Stimulated activated naive CD4-positive, alpha-beta T cell treated with Interleukin-2 at 50 U/mL for 16 hours (primary cell): ENCODE data around the gene MORF4L1.
A peak's percentile ranks its signal among the peaks of the same experiment; 100 is the strongest.
"Not testable (repeated sequence)": the region's sequence is repeated elsewhere in the genome, so short reads cannot be mapped to it uniquely, and the experiment has no call there.

Source experiments
- DNase-seq: peaks from one replicate; lab custom pipeline; 2025; lab: John Stamatoyannopoulos, UW

The MORF4L1 gene

DNA sequence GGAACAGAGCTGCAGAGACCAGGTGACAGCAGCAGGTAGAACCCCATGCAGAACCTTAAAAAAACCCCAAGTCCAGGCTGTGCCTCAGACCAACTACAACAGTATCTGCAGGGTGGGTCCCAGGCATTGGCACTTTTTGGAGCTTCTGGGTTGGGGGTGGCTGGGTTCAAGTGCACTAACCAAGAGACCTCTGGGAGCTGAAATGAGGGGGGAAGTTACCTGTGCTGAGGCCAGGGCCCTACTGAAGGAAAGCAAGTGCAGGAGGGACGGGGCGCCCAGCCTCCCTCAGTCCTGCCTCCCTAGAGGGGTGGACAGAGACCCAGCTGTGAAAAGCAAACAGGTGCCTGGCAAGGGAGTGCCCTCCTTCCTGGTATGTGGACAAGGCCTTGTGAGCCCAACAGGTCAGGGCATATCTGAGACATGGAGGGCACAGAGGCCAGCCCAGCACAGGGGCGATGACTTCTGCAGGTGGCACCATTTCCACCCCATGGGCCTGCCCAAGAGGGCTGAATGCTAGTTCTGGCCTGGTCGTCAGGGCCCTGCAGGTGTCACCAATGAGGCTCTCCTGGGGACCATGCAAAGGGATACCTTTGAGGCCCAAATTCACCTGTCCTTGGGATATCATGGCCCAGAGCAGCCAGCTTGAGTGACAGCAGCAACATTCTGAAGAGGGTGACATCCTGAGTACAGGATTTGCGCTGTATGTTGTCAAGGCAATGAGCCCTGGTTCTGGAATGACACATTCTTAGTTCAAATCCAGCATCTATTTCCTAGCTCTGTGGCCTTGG lies 53.5 kb downstream of the MORF4L1 start:
- DNase-seq = no peak

DNA sequence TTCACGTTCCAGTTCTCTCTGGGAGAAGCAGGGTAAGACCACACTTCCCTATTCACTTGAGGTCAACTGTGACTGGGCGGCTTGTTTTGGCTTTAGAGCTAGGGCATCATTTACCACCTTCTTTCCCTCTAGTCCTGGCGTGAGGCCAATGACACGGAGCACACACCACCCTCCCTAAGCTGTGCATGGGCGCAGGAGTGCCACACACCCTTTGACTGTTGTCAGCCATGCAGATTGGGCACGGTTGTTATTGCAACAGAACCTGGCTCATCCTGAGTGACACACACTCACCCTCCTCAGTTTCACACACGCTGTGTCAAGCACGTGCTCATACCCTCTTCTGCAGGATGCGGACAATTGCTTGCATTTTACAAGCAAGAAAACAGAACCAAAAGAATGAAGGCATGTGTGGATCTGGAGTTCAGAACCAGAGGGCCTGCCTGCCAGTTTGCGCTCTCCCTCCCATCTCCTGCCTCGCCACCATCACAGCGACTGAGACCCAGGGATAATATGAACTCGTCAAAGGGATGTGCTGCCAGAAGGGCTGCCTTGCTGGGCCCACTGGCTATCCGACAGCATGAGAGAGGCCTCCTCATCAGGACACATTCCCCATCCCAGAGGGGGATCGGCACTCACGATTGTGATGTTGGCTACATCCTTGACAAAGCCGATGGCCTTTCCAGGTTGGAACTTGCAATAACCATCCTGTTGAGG lies 54.5 kb downstream of the MORF4L1 start:
- no peak for DNase-seq

DNA sequence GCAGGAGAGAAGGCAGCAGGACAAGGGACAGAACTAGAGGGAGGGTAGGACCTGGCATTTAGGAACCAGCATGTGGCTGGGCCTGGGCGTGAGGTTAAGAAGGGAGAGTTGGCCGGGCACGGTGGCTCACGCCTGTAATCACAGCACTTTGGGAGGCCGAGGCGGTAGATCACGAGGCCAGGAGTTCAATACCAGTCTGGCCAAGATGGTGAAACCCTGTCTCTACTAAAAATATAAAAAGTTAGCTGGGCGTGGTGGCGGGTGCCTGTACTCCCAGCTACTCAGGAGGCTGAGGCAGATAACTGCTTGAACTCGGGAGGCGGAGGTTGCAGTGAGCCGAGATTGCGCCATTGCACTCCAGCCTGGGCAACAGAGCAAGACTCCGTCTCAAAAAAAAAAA lies 55.5 kb downstream of the MORF4L1 start:
- DNase-seq = not testable (repeated sequence)

DNA sequence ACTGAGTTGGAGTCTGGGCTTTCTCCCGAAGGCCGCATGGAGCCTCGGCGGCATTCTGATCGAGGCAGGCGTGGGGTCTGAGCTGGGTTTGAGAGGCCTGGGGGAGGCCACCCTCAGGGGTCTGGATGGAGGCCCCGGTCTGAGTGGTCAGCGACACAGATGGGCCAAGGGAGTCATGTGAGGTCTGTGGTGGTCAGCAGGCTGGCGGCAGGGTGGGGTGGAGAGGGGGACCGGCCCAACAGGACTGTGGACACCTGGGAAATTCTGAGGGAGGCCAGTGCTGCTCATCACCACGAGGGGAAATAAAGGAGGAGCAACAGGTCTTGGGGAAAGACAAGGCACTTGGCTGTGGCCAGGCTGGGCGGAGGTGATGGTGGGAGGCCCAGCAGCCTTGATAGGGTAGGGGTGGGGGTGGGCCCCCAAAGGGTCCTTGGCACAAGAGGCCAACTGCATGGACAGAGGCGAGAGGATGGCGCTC lies 56.0 kb downstream of the MORF4L1 start:
- no peak for DNase-seq

DNA sequence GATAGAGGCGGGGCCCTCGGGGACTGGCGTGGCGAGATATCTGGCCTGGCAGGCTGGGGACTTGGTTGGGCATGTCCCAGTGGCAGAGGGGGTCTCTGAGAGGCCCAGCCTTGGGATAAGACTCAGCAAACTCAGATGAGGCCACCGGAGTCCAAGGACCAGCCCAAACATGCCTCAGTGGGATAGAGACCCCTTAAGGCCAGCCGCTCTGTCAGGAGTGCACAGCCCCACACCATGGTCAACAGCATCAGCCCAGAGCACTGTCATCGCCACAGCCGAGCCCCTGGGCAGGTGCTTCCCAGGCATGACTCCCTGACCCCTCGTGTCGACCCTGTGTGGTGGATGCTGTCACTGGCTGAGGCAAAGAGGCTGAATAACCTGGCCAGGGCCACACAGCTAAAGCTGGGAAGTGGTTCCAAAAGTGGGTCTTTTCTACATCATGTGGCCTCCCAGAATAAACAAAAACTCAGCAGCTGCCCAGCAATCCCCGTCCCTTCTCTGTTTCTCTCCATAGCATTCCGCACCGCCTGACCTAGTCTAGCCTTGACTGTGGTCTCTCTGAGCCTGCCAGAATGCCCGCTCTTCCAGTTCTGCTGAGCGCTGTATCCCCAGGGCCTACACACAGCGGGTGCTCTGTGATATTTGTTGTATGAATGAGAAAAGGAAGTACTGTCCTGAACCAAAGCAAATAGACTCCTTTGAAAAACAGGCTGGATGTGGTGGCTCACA lies 57.0 kb downstream of the MORF4L1 start:
- DNase-seq = no peak

DNA sequence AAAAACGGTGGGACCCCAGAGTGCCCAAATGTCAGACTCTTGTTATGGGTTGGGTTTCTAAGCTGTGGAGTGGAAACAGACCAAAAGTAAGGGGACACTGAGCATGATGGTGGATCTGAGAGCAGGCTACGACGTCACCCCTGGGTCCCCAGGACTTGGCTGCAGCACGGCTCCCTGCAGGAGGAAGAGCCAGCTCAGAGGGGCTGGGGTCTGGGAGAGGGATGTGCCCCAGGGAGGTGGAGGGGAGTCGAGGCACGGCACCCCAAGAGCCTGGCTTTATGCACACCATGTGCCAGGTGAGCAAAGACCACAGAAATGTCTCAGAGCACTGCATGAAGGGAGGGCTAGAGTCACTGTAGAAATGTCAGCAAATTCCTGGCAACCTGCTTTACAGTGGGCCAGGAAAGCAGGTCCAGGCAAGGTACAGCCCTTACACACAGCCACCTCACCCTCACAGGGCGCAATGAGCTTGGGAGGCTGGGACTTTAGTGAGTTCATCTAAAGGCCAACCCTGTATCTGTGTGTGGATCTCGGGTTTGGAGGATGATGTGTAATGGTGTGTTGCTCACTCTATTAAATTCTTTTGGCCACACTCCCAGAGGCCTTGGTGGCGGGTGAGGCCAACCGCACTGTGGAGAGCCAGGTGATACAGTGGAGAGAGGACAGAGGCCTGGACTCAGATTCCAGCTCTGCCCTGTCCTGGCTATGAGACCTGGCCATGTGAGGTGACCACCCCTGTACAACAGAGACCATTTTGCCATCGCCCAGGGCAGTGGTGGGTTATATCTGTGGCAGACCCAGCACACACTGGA lies 58.1 kb downstream of the MORF4L1 start:
- no peak for DNase-seq

DNA sequence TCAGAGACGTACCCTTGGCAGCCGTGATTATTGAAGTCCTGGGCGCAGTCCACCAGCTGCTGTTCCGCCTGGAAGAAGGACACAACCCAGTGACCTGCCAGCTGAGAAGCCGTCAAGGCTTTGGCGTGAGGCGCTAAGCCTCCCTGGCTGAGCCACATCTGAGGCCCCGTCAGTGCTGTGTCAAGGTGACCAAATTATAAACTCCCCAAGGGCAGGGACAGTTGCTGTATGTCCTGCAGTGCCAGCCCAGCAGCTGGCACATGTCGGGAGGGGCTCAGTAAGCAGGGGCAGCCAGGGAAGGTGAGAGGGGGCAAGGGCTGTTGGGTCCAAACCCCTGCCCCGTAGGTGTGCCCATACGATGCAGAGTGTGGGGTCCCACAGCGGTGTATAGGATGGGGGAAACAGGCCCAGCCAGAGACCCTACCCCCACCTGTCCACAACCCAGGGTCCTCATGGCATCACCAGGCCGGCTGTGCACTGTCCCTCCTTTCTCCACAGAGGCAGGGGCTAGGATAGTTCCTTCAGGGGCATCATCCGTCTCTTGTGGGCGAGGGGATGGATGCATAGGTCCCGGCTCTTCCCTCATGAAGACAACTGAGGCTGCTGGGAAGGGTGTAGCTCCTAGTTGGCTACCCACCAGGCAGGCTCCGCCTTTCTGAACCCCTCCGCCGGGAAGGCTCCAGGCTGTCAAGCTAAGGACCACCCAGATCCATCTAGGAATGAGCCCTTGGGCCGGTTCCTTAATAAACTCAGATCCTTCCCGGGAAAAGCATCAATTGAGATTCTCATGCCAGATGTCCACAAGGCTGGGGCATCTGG lies 59.0 kb downstream of the MORF4L1 start:
- no peak for DNase-seq

DNA sequence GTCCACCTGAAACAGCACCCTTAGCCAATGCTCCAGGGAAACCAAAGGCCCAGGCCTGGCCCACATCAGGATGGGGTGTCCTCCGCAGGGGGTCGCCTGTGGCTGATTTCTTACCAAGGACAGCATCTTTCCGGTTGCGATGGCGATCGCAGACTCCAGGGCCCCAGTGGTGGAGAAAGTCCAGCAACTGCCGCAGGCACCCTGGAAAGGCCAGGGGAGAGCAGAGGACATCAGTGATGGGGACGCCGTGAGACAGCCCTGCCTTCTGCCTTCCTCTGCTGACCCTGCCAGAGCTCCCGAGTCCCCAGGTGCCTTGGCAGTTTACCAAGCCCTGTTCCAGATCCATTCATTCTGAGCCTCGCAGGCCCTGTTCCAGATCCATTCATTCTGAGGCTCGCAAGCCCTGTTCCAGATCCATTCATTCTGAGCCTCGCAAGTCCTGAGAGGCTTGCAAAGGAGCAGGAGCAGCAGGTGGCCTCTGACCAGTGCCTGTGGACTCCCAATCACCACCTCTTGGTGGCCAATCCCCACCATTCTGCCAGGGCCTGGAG lies 59.6 kb downstream of the MORF4L1 start:
- no peak for DNase-seq

DNA sequence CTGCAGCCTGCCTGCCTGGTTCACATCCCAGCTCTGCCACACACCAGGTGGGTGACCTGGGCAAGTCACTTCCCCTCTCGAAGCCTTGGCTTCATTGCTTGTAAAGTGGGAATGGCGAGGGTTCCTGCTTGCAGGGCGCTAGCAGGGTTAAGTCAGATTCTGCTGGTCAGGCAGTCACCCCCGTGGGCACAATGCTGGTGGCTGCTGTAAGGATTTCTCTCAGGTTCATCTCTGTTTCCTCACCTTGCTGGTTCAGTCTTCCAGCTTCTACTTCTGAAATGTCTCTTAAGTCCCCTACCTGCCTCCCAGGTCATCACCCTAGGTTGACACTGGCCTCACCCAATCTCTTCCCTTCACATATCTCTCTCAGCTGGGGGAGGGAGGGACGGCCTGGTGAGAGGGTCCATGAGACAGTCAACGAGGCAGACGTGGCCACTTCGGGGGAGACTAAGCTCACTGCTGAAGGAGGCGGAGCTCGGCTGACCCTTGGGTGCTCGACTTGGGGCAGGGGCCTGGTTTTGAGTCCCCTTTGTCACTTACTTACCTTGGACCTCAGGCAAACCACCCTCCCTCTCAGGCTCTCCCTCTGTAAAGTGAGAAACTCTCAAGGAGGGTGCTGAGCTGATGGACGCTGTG lies 60.6 kb downstream of the MORF4L1 start:
- DNase-seq = no peak

DNA sequence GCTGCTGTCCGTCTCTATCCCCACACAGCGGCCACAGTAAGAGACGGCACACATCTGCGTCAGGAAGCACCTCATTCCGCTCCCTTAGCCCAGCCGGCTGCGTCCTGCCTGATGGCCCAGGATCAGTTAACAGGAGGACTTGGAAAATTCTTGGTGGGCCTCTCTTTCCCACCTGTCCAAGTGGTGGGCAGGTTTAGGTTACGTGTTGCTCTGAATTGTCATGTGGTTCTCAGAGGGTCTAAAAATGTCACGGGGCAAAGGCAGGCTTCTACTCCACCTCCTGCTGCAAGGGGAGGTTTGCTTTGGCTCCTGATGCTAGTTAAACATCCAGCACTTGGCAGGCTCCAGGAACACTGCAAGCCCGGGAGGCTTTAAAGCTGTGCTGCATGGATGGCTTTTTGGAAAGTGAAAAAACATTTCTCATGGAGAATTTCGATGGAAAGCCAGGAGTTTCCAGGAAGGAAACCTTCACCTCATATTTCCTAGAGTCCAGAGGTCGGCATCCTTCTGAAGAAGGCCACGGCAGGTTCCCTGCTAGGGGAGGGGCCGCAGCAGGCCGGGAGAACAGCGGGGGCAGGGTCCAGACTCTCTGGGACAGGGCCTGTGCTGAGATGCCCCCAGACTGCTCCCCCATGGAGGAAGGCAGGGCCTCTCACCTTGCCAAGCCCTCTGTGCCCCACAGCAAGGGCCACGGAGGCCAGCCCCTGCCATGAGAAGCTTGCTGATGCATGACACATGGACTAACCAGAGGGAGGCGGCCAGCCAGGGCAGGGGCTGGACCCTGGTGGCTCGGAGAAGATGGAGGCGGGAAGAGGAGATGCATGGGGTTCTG lies 61.3 kb downstream of the MORF4L1 start:
- DNase-seq = no peak

DNA sequence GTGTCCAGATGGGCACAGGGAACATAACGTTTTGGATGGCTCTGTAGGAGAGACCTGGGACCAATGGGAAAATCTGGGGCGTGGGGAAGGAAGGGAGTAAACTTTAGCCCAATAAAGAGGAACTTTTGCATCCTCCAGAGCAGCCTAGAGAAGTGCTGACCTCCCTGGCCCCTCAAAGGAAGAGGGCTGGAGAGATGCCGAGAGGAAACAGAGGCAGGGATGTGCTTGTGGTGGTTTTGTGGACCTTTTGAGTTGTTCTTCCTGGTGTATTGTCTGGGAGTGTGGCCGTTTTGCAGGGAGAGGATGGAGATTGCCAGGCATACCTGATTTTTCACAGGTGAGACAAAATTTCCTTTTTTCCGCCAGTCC lies 61.9 kb downstream of the MORF4L1 start:
- no peak for DNase-seq

DNA sequence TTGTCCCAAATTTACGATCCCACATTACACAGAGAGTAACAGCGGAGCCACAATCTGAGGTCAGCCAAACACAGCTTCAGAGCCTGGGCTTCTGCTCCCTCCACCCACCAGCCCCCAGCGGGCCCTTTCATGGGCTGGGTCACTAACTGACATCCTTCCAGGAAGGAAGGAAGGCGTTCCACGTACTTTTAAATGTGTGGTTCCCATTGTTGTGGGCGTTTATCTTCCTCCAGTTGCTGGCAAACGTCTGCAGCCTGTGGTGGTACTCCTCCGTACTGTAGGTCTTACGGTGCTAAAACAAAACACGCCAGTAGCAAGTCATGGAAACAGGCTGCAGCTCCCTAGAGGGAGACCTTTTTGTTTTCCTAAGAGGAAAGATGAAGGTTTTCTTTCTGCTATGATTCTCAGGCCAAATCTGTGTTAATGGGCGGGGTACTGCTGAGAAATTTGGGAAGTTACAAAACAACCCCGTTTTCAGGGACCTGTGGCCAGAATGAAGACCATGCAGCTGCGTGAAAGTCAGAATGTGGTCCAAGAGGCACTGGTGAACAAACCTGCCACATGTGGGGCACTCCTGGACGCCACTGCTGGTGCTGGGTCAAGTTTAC lies 64.5 kb downstream of the MORF4L1 start:
- DNase-seq = no peak

DNA sequence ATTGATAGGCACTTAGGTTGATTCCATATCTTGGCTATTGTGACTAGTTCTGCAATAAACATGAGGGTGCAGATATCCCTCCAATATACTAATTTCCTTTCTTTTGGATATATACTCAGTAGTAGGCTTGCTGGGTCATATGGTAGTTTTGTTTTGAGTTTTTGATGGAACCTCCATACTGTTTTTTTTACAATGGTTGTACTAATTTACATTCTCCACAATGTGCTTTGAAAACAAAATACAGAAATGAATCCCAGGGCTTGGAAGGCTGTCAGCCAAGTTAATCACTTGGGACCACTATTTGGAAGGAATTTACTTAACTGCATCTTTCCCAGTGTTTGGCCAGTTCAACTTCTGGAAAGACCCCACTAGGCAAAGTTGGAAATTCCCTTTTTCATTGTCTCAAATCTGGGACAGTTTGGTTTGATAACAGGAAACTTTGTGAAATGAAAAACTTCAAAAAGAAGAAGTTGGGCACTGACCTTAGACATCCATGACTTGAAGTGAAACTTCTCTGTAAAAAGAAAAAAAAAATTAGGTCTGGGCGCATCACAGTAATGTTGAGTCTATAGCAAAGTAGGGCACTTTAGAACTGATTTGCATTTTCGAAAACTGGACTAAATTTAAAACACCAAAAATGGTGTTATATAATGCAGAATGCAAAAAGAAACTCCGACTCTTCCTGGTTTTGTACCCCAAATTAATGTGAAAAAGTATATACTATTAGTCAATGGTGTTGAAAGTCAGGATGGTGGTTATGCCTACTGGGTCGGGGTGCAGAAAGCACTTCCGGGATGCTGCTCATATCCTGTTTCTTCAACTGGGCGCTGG lies 66.2 kb downstream of the MORF4L1 start:
- peak; percentile 19 for DNase-seq

DNA sequence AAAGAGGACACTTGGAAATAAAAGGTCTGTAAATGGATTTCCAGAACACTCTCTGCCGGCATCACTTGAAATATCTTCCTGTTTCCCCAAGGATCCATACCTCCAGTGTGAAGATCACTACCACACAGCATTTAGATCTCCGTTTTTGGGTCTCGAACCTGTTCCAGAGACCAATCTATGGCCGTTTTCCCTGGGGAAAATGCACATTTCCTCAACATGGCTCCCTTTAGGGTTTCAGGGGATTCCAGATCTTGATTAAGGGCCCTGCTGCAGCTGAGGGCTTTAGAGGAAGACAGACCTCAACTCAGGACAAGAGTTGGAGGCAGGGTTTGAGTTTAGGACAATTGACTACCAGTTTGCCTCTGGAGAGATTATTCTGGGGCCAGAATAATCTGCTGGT lies 70.1 kb downstream of the MORF4L1 start:
- DNase-seq = no peak

DNA sequence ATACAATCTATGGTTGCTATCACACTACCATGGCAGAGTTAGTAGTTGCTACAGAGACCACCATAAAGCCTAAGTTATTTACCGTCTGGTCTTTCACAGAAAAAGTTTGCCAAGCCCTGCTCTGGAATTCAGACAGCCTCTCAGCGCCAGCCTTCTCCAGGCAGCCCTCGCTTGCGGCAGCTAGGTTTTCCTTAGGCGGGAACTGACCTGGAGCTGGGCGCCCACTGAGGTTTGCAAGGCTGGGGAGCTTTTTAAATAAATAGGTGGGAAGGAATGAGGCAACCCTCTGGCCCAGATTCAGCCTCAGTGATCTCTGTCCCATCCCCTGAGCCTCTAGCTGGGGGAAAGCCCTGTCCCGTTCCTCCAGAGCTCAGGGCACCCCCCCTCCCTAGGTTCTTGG lies 71.0 kb downstream of the MORF4L1 start:
- DNase-seq = no peak

DNA sequence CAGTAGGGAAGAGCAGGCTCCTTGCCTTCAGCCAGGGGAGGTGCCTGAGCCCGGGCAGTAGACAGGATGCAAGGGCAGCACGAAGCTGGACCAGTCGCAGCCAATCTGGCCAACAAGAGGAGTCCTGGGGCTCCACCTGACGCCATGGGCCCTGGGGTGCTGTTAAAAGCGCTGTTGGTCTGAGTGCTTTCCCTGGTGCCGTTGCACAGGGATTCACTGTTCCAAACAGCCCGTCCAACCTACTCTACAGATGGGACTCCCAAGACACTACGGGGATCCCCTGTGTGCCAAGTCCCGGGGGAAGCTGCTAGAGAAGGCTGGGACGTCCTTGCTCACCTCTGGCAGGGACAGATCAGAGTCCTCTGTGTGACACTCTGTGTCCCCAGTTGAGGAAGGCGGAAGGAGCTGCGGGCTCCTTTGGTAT lies 71.5 kb downstream of the MORF4L1 start:
- DNase-seq = no peak

DNA sequence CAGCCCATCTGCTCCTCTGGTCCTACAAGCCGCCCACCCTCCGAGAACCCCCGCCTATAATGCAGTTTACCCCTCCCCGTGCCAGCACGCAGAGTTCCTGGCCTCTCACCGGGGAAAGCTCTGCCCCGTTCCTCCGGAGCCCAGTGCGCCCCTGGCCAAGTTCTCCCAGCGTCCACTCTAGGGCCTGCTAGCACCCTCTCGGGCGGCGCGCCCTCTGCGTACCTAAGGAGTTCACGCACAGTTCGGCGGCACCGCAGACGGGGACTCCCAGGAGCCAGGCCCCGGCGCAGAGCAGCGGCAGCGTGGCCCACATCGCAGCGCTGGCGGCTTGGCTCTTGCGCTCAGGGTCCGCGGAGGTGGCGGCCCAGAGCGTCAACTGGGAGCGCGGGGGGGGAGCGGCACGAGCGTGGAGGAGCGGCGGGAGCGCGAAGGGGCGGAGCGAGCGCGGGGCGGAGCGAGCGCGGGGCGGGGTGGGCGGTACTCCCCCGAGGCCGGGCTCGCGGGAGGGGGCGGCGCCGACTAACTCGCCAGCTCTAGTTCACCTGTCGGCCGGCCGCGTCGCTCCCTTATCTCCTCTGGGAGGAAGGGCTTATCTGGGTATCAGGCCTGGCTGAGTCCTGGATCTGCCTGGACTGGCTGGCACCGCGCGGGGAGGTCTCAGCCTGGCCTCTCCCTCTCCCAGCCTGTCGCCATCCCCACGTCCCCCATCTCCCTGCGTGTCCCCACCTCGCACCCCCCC lies 72.1 kb downstream of the MORF4L1 start, which contains the start of gene CTSH:
TSS of gene CTSH (minus strand) at position 378 of the 739 bp plus-strand sequence. CDS start at position 313, 65 bp downstream.
- peak; percentile 73 for DNase-seq
